ENCODE measurements around the gene TPT1.
"Not testable (repeated sequence)": the region's sequence is repeated elsewhere in the genome, so short reads cannot be mapped to it uniquely, and the experiment has no call there.

The TPT1 gene

GRCh38 chr13:45349438-45349837 lies 8.5 kb upstream of the TPT1 start:
- no peak for TF ChIP-seq CTCF (IDR thresholded peaks at IDR 0.05; ENCODE audit: low read depth, low read length)
- no peak overlapping the region for H3K4me3 ChIP-seq (replicated peaks in 1 of 2; ENCODE audit: low read depth in 2 of 2, low read length in 2 of 2)
- DNase-seq (ENCODE audit: low read depth in 2 of 2): peak in 1 of 2 donors; percentile 32

GRCh38 chr13:45344064-45344463 lies 3.1 kb upstream of the TPT1 start:
- not testable (repeated sequence) for DNase-seq (ENCODE audit: low read depth in 2 of 2); H3K4me3 ChIP-seq (replicated peaks in 1 of 2; ENCODE audit: low read depth in 2 of 2, low read length in 2 of 2)

GRCh38 chr13:45343102-45343501 lies 2.1 kb upstream of the TPT1 start:
- not testable (repeated sequence) for H3K4me3 ChIP-seq (replicated peaks in 1 of 2; ENCODE audit: low read depth in 2 of 2, low read length in 2 of 2); DNase-seq (ENCODE audit: low read depth in 2 of 2)

- not testable (repeated sequence) for H3K4me3 ChIP-seq (replicated peaks in 1 of 2; ENCODE audit: low read depth in 2 of 2, low read length in 2 of 2); DNase-seq (ENCODE audit: low read depth in 2 of 2)
These were observed 1.7 kb upstream of the TPT1 start for GRCh38 chr13:45342668-45343067.

- peak; percentile 67 to 82 for DNase-seq (ENCODE audit: low read depth in 2 of 2)
- TF ChIP-seq CTCF (IDR thresholded peaks at IDR 0.05; ENCODE audit: low read depth, low read length): no peak
- peak overlapping the region; percentile 84 to 86 for H3K4me3 ChIP-seq (replicated peaks in 1 of 2; ENCODE audit: low read depth in 2 of 2, low read length in 2 of 2)
These were observed 967 bp upstream of the TPT1 start for GRCh38 chr13:45341799-45342500.

GRCh38 chr13:45340422-45341033 lies 455 bp downstream of the TPT1 start:
- peak; percentile 95 to 97 for DNase-seq (ENCODE audit: low read depth in 2 of 2)
- peak overlapping the region; percentile 63 to 92 for H3K4me3 ChIP-seq (replicated peaks in 1 of 2; ENCODE audit: low read depth in 2 of 2, low read length in 2 of 2)
- peak; percentile 56 for TF ChIP-seq CTCF (IDR thresholded peaks at IDR 0.05; ENCODE audit: low read depth, low read length)

- H3K4me3 ChIP-seq (replicated peaks in 1 of 2; ENCODE audit: low read depth in 2 of 2, low read length in 2 of 2): peak overlapping the region; percentile 63 to 92
- no peak for TF ChIP-seq CTCF (IDR thresholded peaks at IDR 0.05; ENCODE audit: low read depth, low read length)
- no peak for DNase-seq (ENCODE audit: low read depth in 2 of 2)
These were observed 1.1 kb downstream of the TPT1 start for GRCh38 chr13:45339867-45340266.

- peak overlapping the region; percentile 63 to 92 for H3K4me3 ChIP-seq (replicated peaks in 1 of 2; ENCODE audit: low read depth in 2 of 2, low read length in 2 of 2)
- DNase-seq (ENCODE audit: low read depth in 2 of 2): no peak
- TF ChIP-seq CTCF (IDR thresholded peaks at IDR 0.05; ENCODE audit: low read depth, low read length): no peak
These were observed 1.6 kb downstream of the TPT1 start for GRCh38 chr13:45339399-45339798.
